ENCODE measurements around the gene ATRX. TPM values are rescaled to one million over a fixed set of nuclear protein-coding genes. Genes with fewer than 3 reads are reported as not detected.
"Not testable (repeated sequence)": the region's sequence is repeated elsewhere in the genome, so short reads cannot be mapped to it uniquely, and the experiment has no call there.

Gene ATRX
- total RNA-seq, 1 experiment from 2014 or later: 92.5 TPM

DNA sequence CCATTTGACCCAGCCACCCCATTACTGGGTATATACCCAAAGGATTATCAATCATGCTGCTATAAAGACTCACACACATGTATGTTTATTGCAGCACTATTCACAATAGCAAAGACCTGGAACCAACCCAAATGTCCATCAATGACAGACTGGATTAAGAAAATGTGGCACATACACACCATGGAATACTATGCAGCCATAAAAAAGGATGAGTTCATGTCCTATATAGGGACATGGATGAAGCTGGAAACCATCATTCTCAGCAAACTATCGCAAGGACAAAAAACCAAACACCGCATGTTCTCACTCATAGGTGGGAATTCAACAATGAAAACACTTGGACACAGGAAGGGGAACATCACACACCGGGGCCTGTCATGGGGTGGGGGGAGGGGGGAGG, 59.9 kb downstream of the ATRX start:
- peaks cover 88% of the 10 kb centered on the region for H3K79me2 ChIP-seq (ENCODE audit: low read length)
- not testable (repeated sequence) for H4K20me1 ChIP-seq (ENCODE audit: insufficient read depth, low read depth, low read length); H3K9me2 ChIP-seq (replicated peaks; ENCODE audit: insufficient read depth, low read length); H3K9ac ChIP-seq (ENCODE audit: low read length); H2AFZ ChIP-seq (ENCODE audit: low read length); H3K27me3 ChIP-seq (ENCODE audit: low read length); DNase-seq; H3K9me3 ChIP-seq (ENCODE audit: low read length); H3K36me3 ChIP-seq (ENCODE audit: insufficient read depth, low read length); H3K4me3 ChIP-seq (ENCODE audit: low read length); H3K27ac ChIP-seq (ENCODE audit: low read length); H3K4me2 ChIP-seq (ENCODE audit: low read depth, low read length, poor library complexity, severe bottlenecking); H3K4me1 ChIP-seq (ENCODE audit: low read length)

DNA sequence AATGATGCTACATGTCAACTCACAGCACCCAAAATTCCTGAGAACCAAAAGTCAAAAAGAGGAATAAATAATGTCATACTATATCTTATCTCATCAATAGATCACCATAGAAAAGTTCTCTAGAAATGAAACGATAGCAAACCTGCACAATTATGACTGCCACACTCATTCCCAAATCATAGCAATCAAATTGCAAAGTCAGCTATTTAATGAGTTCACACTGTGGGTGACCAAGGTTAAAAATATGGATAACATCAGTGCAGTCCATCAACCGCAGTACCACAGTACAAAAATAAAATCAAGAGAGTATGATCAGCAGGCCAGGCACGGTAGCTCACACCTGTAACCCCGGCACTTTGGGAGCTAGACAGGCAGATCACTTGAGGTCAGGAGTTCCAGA, 62.3 kb downstream of the ATRX start:
- Histone ChIP-seq H3K4me3 (ENCODE audit: low read length) (no peak overlapping the region), H4K20me1 (ENCODE audit: insufficient read depth, low read depth, low read length) (no peaks in the 10 kb centered on the region), H2AFZ (ENCODE audit: low read length) (no peak overlapping the region), H3K4me2 (ENCODE audit: low read depth, low read length, poor library complexity, severe bottlenecking) (no peak overlapping the region), H3K27me3 (ENCODE audit: low read length) (no peaks in the 10 kb centered on the region), H3K36me3 (ENCODE audit: insufficient read depth, low read length) (no peaks in the 10 kb centered on the region), H3K4me1 (ENCODE audit: low read length) (no peaks in the 10 kb centered on the region; the same call in 1 of the 2 replicates), H3K9ac (ENCODE audit: low read length) (no peak overlapping the region), H3K27ac (ENCODE audit: low read length) (no peak overlapping the region), H3K9me3 (ENCODE audit: low read length) (no peaks in the 10 kb centered on the region; the same call in 1 of the 2 replicates), H3K79me2 (ENCODE audit: low read length) (peaks cover 88% of the 10 kb centered on the region), H3K9me2 (replicated peaks; ENCODE audit: insufficient read depth, low read length) (no peaks in the 10 kb centered on the region)
- no peak for DNase-seq

DNA sequence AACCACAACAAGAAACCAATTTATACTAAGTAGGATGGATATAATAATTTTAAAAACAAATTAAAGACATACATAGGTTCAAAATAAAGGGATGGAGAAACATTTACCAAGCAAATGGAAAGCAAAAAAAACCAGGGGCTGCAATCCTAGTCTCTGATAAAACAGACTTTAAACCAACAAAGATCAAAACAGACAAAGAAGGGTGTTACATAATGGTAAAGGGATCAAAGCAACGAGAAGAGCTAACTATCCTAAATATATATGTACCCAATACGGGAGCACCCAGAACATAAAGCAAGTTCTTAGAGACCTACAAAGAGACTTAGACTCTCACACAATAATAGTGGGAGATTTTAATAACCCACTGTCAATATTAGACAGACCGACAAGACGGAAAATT, 66.6 kb downstream of the ATRX start:
- no peak overlapping the region for H3K27ac ChIP-seq (ENCODE audit: low read length)
- no peaks in the 10 kb centered on the region for H3K9me2 ChIP-seq (replicated peaks; ENCODE audit: insufficient read depth, low read length)
- H3K4me3 ChIP-seq (ENCODE audit: low read length): no peak overlapping the region
- H3K79me2 ChIP-seq (ENCODE audit: low read length): peaks cover 83% of the 10 kb centered on the region
- no peak overlapping the region for H2AFZ ChIP-seq (ENCODE audit: low read length)
- no peak overlapping the region for H3K4me2 ChIP-seq (ENCODE audit: low read depth, low read length, poor library complexity, severe bottlenecking)
- H3K9me3 ChIP-seq (ENCODE audit: low read length): no peaks in the 10 kb centered on the region
- no peaks in the 10 kb centered on the region; the same call in 1 of the 2 replicates for H3K4me1 ChIP-seq (ENCODE audit: low read length)
- DNase-seq: no peak
- H3K36me3 ChIP-seq (ENCODE audit: insufficient read depth, low read length): no peaks in the 10 kb centered on the region; the same call in 1 of the 2 replicates
- no peaks in the 10 kb centered on the region for H3K27me3 ChIP-seq (ENCODE audit: low read length)
- no peaks in the 10 kb centered on the region for H4K20me1 ChIP-seq (ENCODE audit: insufficient read depth, low read depth, low read length)
- H3K9ac ChIP-seq (ENCODE audit: low read length): no peak overlapping the region

DNA sequence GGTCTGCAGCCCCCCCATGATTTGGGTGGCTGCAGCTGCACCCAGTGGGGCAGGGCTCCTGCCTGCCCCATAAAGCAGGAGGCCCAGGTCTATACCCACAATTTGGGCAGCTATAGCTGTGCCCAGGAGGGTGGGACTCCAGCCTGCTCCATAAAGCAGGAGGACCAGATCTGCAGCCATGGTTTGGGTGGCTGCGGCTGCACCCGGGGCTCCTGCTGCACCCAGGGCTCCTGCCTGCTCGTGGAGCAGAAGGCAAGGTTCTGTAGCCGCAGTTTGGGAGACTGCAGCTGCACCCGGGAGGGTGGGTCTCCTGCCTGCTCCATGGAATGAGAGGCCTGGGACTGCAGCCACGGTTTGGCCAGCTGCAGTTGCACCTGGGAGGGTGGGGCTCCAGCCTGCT, 81.1 kb downstream of the ATRX start:
- Histone ChIP-seq H3K79me2 (ENCODE audit: low read length) (peaks cover 81% of the 10 kb centered on the region), H3K27ac (ENCODE audit: low read length) (no peak overlapping the region), H3K9me3 (ENCODE audit: low read length) (no peaks in the 10 kb centered on the region), H3K4me3 (ENCODE audit: low read length) (no peak overlapping the region), H4K20me1 (ENCODE audit: insufficient read depth, low read depth, low read length) (no peaks in the 10 kb centered on the region), H3K36me3 (ENCODE audit: insufficient read depth, low read length) (no peaks in the 10 kb centered on the region; the same call in 1 of the 2 replicates), H3K9ac (ENCODE audit: low read length) (no peak overlapping the region), H3K4me2 (ENCODE audit: low read depth, low read length, poor library complexity, severe bottlenecking) (no peak overlapping the region), H3K4me1 (ENCODE audit: low read length) (no peaks in the 10 kb centered on the region), H3K27me3 (ENCODE audit: low read length) (no peaks in the 10 kb centered on the region), H3K9me2 (replicated peaks; ENCODE audit: insufficient read depth, low read length) (no peaks in the 10 kb centered on the region), H2AFZ (ENCODE audit: low read length) (no peak overlapping the region)
- DNase-seq: no peak

DNA sequence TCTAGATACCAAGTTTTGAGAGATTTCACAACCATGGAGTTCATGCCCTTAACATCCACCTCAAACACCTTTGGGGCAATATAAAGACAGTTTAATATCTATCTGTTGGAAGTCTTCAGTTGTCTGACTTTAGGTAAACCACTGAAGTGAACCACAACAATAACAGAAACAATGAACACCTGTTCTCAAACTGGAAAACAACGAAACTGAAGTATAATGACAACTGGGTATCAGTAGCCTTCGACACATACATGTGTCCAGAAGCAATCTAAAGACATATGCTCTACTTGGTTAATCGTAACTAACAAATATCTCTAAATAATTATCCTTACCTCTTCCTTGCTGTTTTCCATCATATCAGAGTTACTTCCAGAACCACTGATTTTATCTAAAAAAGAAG, 87.8 kb downstream of the ATRX start:
- no peak for DNase-seq
- Histone ChIP-seq H3K9me2 (replicated peaks; ENCODE audit: insufficient read depth, low read length) (no peaks in the 10 kb centered on the region), H4K20me1 (ENCODE audit: insufficient read depth, low read depth, low read length) (no peaks in the 10 kb centered on the region), H3K4me1 (ENCODE audit: low read length) (no peaks in the 10 kb centered on the region), H3K27me3 (ENCODE audit: low read length) (no peaks in the 10 kb centered on the region), H3K4me2 (ENCODE audit: low read depth, low read length, poor library complexity, severe bottlenecking) (no peak overlapping the region), H3K79me2 (ENCODE audit: low read length) (peaks cover 81% of the 10 kb centered on the region), H2AFZ (ENCODE audit: low read length) (no peak overlapping the region), H3K9ac (ENCODE audit: low read length) (no peak overlapping the region), H3K27ac (ENCODE audit: low read length) (no peak overlapping the region), H3K4me3 (ENCODE audit: low read length) (no peak overlapping the region), H3K9me3 (ENCODE audit: low read length) (no peaks in the 10 kb centered on the region), H3K36me3 (ENCODE audit: insufficient read depth, low read length) (peaks cover 22% of the 10 kb centered on the region)

DNA sequence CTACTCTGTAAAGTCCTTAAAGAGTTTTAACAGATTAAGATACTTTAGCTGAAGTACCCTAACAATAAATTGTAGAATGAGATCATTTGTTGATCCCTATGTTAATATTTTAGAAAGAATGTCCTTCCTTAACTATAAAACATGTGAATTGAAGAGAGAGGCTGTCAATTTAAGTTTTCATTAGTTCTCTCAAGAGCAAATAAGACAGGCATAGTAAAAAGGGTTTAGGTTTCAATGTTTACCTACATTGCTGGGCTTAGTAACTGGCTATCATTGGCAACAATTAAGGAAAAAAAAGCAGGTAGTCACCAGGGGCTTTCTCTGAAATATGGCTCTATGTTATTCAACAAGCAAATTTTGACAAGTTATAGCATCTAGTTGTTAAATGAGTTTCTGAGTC, 91.5 kb downstream of the ATRX start:
- H3K4me2 ChIP-seq (ENCODE audit: low read depth, low read length, poor library complexity, severe bottlenecking): no peak overlapping the region
- H3K9ac ChIP-seq (ENCODE audit: low read length): no peak overlapping the region
- no peaks in the 10 kb centered on the region for H4K20me1 ChIP-seq (ENCODE audit: insufficient read depth, low read depth, low read length)
- H3K9me3 ChIP-seq (ENCODE audit: low read length): no peaks in the 10 kb centered on the region
- no peak overlapping the region for H3K4me3 ChIP-seq (ENCODE audit: low read length)
- DNase-seq: no peak
- no peaks in the 10 kb centered on the region for H3K9me2 ChIP-seq (replicated peaks; ENCODE audit: insufficient read depth, low read length)
- H3K79me2 ChIP-seq (ENCODE audit: low read length): peaks cover 64% of the 10 kb centered on the region
- no peaks in the 10 kb centered on the region for H3K4me1 ChIP-seq (ENCODE audit: low read length)
- H3K27me3 ChIP-seq (ENCODE audit: low read length): no peaks in the 10 kb centered on the region
- peaks cover 28% of the 10 kb centered on the region for H3K36me3 ChIP-seq (ENCODE audit: insufficient read depth, low read length)
- no peak overlapping the region for H2AFZ ChIP-seq (ENCODE audit: low read length)
- no peak overlapping the region for H3K27ac ChIP-seq (ENCODE audit: low read length)

DNA sequence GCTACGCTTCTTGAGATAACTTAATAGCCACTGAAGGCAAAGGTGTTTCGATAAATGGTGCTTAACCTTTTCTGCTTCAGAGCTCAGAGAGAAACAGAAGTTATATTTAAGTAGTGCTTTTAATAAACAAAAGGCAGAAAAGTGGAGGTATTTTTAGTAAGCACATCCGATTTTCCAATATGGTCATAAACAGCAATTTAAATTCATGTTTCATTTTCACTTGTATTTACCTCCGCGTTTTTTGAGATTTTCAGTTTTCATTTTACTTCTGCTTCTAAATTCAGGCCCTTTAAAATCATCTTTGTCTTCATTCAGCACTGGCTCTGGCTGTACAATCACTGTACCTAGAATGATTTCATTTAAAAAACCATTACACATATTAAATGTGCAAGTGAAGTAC, 92.4 kb downstream of the ATRX start:
- no peaks in the 10 kb centered on the region for H3K9me2 ChIP-seq (replicated peaks; ENCODE audit: insufficient read depth, low read length)
- no peaks in the 10 kb centered on the region for H4K20me1 ChIP-seq (ENCODE audit: insufficient read depth, low read depth, low read length)
- peaks cover 64% of the 10 kb centered on the region for H3K79me2 ChIP-seq (ENCODE audit: low read length)
- no peak for DNase-seq
- no peaks in the 10 kb centered on the region for H3K27me3 ChIP-seq (ENCODE audit: low read length)
- H2AFZ ChIP-seq (ENCODE audit: low read length): no peak overlapping the region
- no peaks in the 10 kb centered on the region for H3K4me1 ChIP-seq (ENCODE audit: low read length)
- no peaks in the 10 kb centered on the region for H3K9me3 ChIP-seq (ENCODE audit: low read length)
- peaks cover 34% of the 10 kb centered on the region for H3K36me3 ChIP-seq (ENCODE audit: insufficient read depth, low read length)
- no peak overlapping the region for H3K4me2 ChIP-seq (ENCODE audit: low read depth, low read length, poor library complexity, severe bottlenecking)
- no peak overlapping the region for H3K4me3 ChIP-seq (ENCODE audit: low read length)
- H3K27ac ChIP-seq (ENCODE audit: low read length): no peak overlapping the region
- H3K9ac ChIP-seq (ENCODE audit: low read length): no peak overlapping the region

DNA sequence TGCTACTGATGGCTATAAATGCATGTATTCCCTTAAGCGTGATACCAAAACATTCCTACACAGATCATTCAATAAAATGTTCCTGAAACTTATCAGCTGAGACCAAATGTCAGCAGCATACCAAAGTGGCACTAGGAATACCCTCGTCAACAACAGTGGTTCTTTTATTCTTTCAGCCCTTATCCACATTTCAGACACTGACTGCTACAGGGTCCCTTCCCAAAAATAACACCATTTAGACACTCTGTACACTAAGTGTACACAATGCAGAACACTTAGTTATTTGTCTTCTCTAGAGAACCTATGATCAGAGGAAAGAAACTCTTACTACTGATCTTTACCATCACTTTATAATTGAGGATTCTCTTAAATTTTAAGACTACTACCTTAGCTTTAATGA, 94.1 kb downstream of the ATRX start:
- Histone ChIP-seq H3K4me2 (ENCODE audit: low read depth, low read length, poor library complexity, severe bottlenecking) (no peak overlapping the region), H3K36me3 (ENCODE audit: insufficient read depth, low read length) (peaks cover 28% of the 10 kb centered on the region)
- no peak for DNase-seq

DNA sequence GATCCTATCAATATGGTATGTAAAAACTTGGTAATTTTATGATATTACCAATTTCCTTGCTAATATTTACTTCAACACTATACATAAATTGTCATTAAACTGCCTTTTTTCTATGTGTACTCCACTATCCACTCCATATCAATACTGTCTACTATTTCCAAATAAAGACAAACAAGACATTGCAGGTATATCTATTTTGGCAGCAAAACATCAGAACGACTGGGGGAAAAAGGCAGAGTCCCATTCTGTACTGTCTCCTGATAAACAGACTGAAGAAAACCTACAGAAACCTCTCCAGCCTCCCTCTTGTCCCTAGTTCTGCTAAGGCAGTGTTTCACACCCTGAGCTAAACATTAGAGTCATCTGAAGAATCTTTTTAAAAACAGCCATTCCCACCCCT, 96.6 kb downstream of the ATRX start:
- no peak overlapping the region for H2AFZ ChIP-seq (ENCODE audit: low read length)
- no peak for DNase-seq
- no peak overlapping the region for H3K4me2 ChIP-seq (ENCODE audit: low read depth, low read length, poor library complexity, severe bottlenecking)

More for the DNA sequence above, 94.1 kb downstream of the ATRX start:
- Histone ChIP-seq H2AFZ (ENCODE audit: low read length) (no peak overlapping the region), H3K27me3 (ENCODE audit: low read length) (no peaks in the 10 kb centered on the region), H3K4me1 (ENCODE audit: low read length) (no peaks in the 10 kb centered on the region), H3K9ac (ENCODE audit: low read length) (no peak overlapping the region), H3K9me2 (replicated peaks; ENCODE audit: insufficient read depth, low read length) (no peaks in the 10 kb centered on the region), H3K79me2 (ENCODE audit: low read length) (peaks cover 59% of the 10 kb centered on the region), H4K20me1 (ENCODE audit: insufficient read depth, low read depth, low read length) (no peaks in the 10 kb centered on the region), H3K27ac (ENCODE audit: low read length) (no peak overlapping the region), H3K9me3 (ENCODE audit: low read length) (no peaks in the 10 kb centered on the region), H3K4me3 (ENCODE audit: low read length) (no peak overlapping the region)

More for the DNA sequence above, 96.6 kb downstream of the ATRX start:
- Histone ChIP-seq H3K79me2 (ENCODE audit: low read length) (peaks cover 49% of the 10 kb centered on the region), H3K4me3 (ENCODE audit: low read length) (no peak overlapping the region), H3K27me3 (ENCODE audit: low read length) (no peaks in the 10 kb centered on the region), H3K9ac (ENCODE audit: low read length) (no peak overlapping the region), H3K9me2 (replicated peaks; ENCODE audit: insufficient read depth, low read length) (no peaks in the 10 kb centered on the region), H3K4me1 (ENCODE audit: low read length) (no peaks in the 10 kb centered on the region), H3K36me3 (ENCODE audit: insufficient read depth, low read length) (peaks cover 27% of the 10 kb centered on the region), H3K9me3 (ENCODE audit: low read length) (no peaks in the 10 kb centered on the region), H4K20me1 (ENCODE audit: insufficient read depth, low read depth, low read length) (no peaks in the 10 kb centered on the region), H3K27ac (ENCODE audit: low read length) (no peak overlapping the region)
